ENCODE measurements around the gene ENTHD1.

Gene ENTHD1, protein sequence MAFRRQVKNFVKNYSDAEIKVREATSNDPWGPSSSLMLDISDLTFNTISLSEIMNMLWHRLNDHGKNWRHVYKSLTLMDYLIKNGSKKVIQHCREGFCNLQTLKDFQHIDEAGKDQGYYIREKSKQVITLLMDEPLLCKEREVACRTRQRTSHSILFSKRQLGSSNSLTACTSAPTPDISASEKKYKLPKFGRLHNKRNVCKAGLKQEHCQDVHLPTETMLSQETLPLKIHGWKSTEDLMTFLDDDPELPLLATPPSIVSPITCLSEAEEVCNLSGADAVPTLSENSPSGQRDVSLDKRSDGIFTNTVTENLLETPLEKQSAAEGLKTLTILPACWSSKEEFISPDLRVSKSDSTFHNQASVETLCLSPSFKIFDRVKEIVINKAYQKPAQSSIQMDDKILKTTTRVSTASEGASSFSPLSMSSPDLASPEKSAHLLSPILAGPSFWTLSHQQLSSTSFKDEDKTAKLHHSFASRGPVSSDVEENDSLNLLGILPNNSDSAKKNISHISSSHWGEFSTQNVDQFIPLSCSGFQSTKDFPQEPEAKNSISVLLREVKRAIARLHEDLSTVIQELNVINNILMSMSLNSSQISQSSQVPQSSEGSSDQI

DNA sequence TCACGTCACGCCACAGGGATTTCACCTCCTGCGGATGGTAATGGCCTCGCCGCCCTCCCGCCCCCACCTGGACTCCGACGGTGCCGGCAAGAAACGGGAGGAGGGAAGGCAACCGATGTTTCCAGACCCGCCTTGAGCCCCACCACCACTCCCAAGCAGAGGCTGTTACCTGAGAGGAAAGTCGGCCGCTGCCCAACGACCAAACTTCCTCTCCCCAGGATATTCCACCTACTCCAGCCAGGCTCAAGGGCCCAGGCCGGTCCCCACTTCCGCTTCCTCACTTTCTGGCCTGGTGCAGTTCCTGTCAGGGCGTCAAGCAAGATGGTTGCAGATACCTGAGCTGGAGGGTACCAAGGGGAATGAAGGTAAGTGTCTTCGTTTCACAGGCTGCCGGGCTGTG, at the start of gene ENTHD1:
TSS of gene ENTHD1 (minus strand) at position 235 of the 400 bp plus-strand sequence. CDS start 6,012 bp downstream, outside the sequence.
- DNase-seq: no peak

- DNase-seq: no peak
These were observed 49.8 kb upstream of the ENTHD1 start for GRCh38 chr22:39943337-39943736.

GRCh38 chr22:39942439-39943230, 49.1 kb upstream of the ENTHD1 start:
- DNase-seq: no peak

GRCh38 chr22:39941601-39942000, 48.0 kb upstream of the ENTHD1 start:
- no peak for DNase-seq

GRCh38 chr22:39940757-39941305, 47.3 kb upstream of the ENTHD1 start:
- DNase-seq: no peak

GRCh38 chr22:39939830-39940229, 46.3 kb upstream of the ENTHD1 start:
- no peak for DNase-seq

GRCh38 chr22:39938509-39939111, 45.0 kb upstream of the ENTHD1 start:
- no peak for DNase-seq

GRCh38 chr22:39937906-39938305, 44.3 kb upstream of the ENTHD1 start:
- DNase-seq: no peak

DNA sequence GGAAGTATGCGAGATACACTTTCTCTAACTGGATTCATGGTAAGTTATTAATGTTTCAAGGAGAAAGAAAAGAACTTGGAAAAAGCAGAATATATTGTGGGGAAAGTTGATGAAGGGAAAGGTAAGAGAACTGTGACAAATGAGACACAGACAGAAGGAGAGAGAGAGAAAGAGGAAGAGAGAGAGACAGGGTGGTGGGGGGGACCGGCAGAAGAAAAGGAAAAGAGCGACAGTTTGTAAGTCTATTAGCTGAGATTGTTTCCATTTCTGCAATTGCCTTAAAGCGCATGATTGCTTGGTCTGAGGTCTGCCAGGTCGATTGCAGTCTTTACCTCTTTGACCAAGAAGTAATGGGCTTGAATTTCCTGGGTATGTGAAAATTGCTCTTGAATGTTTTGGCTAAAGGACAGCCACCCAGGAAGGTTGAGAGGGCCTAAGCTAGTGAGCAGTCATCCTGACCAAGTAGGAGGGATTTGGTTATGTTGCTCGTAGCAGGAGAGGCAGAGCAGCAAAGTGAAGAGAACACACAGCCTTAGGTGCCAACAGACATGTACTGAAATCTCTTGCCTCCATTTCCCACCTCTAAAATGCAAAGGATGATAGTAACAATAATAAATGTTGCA, 43.1 kb upstream of the ENTHD1 start:
- DNase-seq: no peak

DNA sequence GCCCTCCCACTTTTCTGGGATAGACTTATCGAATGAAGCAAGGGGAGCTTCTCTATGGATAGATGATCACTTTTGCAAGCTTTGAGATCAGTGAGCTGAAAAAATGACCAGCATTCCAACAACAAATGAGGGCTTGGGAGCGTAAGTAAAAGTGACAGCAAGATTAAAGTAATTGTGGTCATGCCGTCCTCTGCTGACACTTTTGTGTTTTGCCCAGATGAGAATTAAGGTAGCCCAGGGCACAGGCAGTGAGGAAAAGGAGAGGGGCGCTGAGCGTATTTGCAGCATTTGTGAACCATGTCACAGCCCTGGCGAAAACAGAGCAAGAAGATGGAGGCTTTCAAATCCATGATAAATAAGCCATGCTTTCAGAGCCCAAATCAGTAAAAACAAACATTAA, 42.1 kb upstream of the ENTHD1 start:
- DNase-seq: no peak

- no peak for DNase-seq
These were observed 41.6 kb upstream of the ENTHD1 start for GRCh38 chr22:39935116-39935515.

DNA sequence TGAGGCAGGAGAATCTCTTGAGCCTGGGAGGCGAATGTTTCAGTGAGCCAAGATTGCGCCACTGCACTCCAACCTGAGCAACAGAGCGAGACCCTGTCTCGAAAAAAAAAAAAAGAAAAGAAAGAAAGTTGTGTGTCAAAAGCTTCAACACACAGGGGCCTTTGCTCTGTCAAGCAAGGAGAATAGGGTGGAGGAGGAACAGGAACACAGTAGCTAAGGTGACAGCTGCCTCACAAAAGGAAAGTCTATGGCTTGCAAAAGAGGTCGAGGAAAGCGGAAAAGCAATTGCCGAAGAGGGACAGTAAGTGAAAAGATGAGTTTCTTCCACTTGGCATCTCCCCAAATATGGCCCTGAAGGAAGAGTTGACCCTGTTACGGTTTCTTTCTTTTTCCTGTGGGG, 40.2 kb upstream of the ENTHD1 start:
- no peak for DNase-seq

DNA sequence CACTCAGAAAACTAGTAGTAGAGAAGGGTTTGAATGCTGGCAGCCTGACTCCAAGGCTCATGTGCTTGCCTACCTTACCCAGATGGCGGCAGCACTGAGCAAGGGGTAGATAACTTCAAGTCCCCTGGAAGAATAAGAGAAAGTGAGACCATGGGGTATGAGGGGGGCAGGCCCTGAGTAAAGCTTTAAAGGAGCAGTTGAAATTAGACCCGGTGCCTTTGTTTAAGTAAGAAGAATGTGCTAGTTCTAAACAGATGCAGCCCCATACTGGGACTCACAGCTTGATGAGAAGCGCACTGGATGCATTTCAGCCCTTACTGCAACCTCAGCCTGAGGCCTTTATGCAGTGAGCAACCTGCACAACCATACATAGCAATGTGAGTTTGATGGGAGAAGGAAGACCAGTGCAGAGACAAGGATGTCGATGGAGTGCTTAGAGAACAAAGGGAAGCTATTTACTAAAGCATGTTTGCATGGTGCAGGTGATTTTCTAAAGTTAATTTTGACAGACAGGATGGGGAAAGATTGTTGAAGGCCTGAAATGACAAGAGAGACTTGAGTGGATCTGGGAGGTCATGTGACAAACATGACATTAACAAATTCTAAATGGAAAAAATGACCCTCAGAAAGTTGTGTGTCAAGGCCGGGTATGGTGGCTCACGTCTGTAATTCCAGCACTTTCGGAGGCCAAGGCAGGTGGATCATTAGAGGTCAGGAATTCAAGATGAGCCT, 39.5 kb upstream of the ENTHD1 start:
- peak; percentile 7 for DNase-seq

GRCh38 chr22:39932166-39932565, 38.6 kb upstream of the ENTHD1 start:
- DNase-seq: no peak

DNA sequence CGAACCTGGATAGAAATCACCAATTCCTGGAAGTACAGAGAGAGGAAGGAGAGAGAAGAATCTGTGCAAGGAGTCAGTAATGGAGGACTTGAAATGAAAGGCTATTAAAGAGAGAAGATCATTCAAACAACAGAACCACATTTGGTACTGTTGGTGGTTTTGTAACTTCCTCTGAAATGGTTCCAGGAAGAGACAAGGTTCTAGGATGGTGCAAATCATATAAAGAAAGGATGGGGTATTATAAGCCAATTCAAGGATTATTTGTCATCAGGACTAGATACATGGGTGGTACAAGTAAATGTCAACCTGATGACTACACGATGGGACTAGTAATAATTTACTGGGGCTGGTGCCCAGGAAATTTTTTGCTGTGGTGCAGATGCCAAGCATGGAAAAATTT, 37.7 kb upstream of the ENTHD1 start:
- no peak for DNase-seq

GRCh38 chr22:39928536-39929520, 35.3 kb upstream of the ENTHD1 start:
- DNase-seq: no peak

DNA sequence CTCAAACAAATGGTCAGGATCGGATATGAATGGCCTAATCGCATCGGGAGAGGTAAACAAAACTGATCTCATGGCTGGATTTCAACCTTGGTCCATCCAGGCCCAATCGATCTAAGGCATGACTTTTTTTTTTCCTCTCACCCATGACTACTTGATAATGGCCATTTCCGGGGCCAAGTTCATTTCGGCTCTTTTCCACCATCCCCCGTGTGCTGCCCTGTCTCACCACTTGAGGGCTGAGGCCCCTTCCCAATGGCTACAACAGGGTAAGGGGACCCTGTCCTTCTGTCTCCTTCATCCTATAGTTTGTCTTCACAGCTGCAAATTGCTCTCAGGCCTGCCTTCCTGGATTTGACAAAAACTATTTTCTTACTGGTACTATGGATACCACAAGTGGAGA, 34.0 kb upstream of the ENTHD1 start:
- no peak for DNase-seq

DNA sequence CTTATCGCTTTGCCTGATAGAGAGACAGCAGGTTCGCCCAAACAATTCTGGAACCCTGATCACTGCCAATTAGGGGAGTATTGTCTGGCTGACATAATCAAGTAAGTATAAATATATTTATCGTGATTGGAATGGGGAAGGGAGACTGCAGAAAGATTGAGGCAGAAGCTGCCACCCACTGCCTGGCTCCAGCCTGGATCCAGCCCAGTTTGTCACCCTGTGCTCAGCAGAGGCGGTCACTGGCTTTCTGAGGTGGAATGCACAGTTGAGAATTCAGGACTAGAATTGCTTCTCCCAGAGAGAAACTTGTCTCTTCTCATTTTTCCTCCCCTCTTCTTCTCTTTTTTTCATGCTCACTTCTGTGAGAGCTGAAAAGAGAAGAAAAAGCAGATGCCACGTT, 33.2 kb upstream of the ENTHD1 start:
- DNase-seq: no peak

DNA sequence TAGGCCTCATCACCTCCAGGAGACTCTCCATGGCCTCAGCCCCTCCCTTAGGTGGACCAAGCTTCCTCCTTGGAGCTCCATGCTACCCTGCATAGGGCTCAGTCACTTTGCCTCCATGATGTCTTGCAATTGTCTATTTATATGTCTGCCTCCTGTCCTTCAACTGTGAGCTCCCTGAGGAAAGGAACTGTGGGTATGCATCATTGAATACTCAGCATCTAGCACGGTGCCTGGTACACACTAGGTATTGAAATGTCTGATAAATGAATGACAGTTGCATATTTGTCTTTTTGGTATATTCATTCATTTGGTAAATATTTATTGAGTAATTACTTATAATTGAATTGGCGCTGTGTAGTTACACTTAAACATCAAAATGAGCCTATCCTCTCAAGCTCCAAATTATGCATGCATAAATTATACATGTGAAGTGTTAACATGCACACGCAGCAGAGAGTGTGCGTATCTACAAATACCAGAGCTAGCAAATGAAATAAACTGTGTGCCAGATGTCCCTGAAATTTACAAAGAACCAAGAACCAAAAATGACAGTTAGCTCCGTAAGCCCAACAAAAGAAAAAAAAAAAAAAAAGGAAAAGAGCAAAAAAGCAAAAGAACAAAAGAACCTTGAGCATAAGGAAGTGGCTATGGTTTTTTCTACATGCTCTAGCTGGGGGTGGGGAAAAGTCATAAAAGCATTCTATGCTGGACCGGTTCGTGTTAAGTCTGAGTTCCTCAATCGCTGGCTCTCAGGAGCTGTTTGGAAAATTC, 32.5 kb upstream of the ENTHD1 start:
- no peak for DNase-seq

DNA sequence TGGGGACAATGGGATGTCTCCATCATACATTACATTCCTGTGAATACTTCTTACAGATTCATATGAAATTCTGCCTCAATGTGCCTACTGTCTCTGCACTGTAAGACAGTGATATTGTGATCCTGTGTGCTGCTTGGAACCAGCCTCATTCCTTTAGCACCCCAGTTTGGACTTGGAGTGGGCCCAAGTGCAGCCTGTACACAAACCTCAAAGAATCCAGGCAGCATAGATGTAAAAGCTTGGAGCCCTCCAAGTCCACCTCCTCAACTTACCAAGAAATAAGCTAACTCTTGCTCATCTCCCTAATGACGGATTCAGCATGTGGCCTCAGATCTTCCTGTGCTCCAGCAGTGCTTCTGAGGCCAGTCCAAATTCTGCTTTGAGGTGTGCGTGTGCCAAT, 31.7 kb upstream of the ENTHD1 start:
- no peak for DNase-seq
